HEK293 (cell line): ENCODE measurements around the gene SIGLEC10.
A peak's percentile ranks its signal among the peaks of the same experiment; 100 is the strongest.

Source experiments
- CTCF ChIA-PET: fragments of 350-600 bp; formaldehyde crosslinking; extraction: SDS; loops from one replicate; lab custom pipeline; 2021; ENCODE audit warnings: antibody characterized with exemption; lab: Yijun Ruan, JAX
- POLR2A ChIA-PET: fragments of 300-600 bp; formaldehyde crosslinking; extraction: SDS; loops from one replicate; lab custom pipeline; 2020; ENCODE audit warnings: antibody characterized with exemption, inconsistent platforms; lab: Yijun Ruan, JAX
- H3K27ac ChIP-seq: fragments of 200-500 bp; sonication (Bioruptor generic); 2 replicates; pipeline ENCODE4 v1.5.1; 2014; ENCODE audit warnings: low read depth, low read length, control low read depth, inconsistent platforms; ENCODE audit errors: extremely low read depth
- H3K36me3 ChIP-seq, 2 experiments: fragments of 200-500 bp in 1 of 2; sonication (Bioruptor generic) in 1 of 2; 1 replicate in 1 of 2; 2 replicates in 1 of 2; pipeline ENCODE4 v1.5.1; 2014 to 2017; ENCODE audit warnings: inconsistent platforms in 2 of 2, low read length in 2 of 2; ENCODE audit not compliant: control insufficient read depth in 2 of 2, insufficient read depth in 1 of 2
- H3K4me1 ChIP-seq: fragments of 200-500 bp; sonication (Bioruptor generic); 2 replicates; pipeline ENCODE4 v1.5.1; 2014; ENCODE audit warnings: mild to moderate bottlenecking, low read length, inconsistent platforms; ENCODE audit not compliant: control insufficient read depth, insufficient read depth
- H3K4me3 ChIP-seq: 2 replicates; pipeline ENCODE4 v1.5.1; 2011; ENCODE audit warnings: low read depth, mild to moderate bottlenecking, control low read depth, low read length, moderate library complexity
- H3K9me3 ChIP-seq: fragments of 200-500 bp; sonication (Bioruptor generic); 2 replicates; pipeline ENCODE4 v1.5.1; 2014; ENCODE audit warnings: low read depth, low read length, inconsistent platforms; ENCODE audit not compliant: control insufficient read depth, insufficient read depth
- FEZF1 ChIP-seq: fragments of 450-650 bp; formaldehyde crosslinking; IDR thresholded peaks from 2 replicates; pipeline ENCODE4 v1.5.1; 2016; ENCODE audit warnings: missing biosample characterization, missing genetic modification characterization
- HOXD13 ChIP-seq: sonication (generic); formaldehyde crosslinking; IDR thresholded peaks from 2 replicates; pipeline ENCODE4 v1.8.0; 2022; ENCODE audit warnings: missing genetic modification reagents, borderline replicate concordance
- IKZF3 ChIP-seq: fragments of 450-650 bp; IDR thresholded peaks from 2 replicates; pipeline ENCODE4 v1.5.0; 2018; ENCODE audit warnings: missing biosample characterization, mild to moderate bottlenecking, missing genetic modification characterization, moderate library complexity
- KLF7 ChIP-seq: fragments of 450-650 bp; formaldehyde crosslinking; IDR thresholded peaks from 2 replicates; pipeline ENCODE4 v1.5.1; 2016; ENCODE audit warnings: missing biosample characterization, missing genetic modification characterization, borderline replicate concordance
- MEIS1 ChIP-seq: sonication (generic); formaldehyde crosslinking; IDR thresholded peaks from 2 replicates; pipeline ENCODE4 v1.8.1; 2022; ENCODE audit warnings: missing genetic modification reagents, mild to moderate bottlenecking, borderline replicate concordance
- PBX3 ChIP-seq: sonication (generic); formaldehyde crosslinking; IDR thresholded peaks from 2 replicates; pipeline ENCODE4 v1.8.1; 2022; ENCODE audit warnings: mild to moderate bottlenecking, moderate library complexity, missing genetic modification reagents
- SP3 ChIP-seq: fragments of 450-650 bp; formaldehyde crosslinking; IDR thresholded peaks from 2 replicates; pipeline ENCODE4 v1.5.1; 2016; ENCODE audit warnings: missing biosample characterization, missing genetic modification characterization
- ZBTB11 ChIP-seq: fragments of 450-650 bp; formaldehyde crosslinking; conservative IDR thresholded peaks from 2 replicates; pipeline ENCODE4 v1.5.1; 2016; ENCODE audit warnings: low read depth, missing biosample characterization, missing genetic modification characterization
- ZBTB20 ChIP-seq: fragments of 450-650 bp; formaldehyde crosslinking; IDR thresholded peaks from 2 replicates; pipeline ENCODE4 v1.5.1; 2016; ENCODE audit warnings: missing biosample characterization, missing genetic modification characterization
- ZBTB49 ChIP-seq: fragments of 450-650 bp; formaldehyde crosslinking; IDR thresholded peaks from 2 replicates; pipeline ENCODE4 v1.5.1; 2016; ENCODE audit warnings: missing biosample characterization, missing genetic modification characterization, low read depth
- ZFP37 ChIP-seq: fragments of 450-650 bp; formaldehyde crosslinking; IDR thresholded peaks from 2 replicates; pipeline ENCODE4 v1.5.1; 2016; ENCODE audit warnings: missing biosample characterization, missing genetic modification characterization
- ZNF433 ChIP-seq: fragments of 450-650 bp; formaldehyde crosslinking; IDR thresholded peaks from 2 replicates; pipeline ENCODE4 v1.5.1; 2016; ENCODE audit warnings: missing biosample characterization, missing genetic modification characterization, low read depth
- ZNF513 ChIP-seq: fragments of 450-650 bp; IDR thresholded peaks from 2 replicates; pipeline ENCODE4 v1.5.1; 2018; ENCODE audit warnings: missing biosample characterization, missing genetic modification characterization
- ZNF521 ChIP-seq: fragments of 450-650 bp; formaldehyde crosslinking; IDR thresholded peaks from 2 replicates; pipeline ENCODE4 v1.5.1; 2017; ENCODE audit warnings: missing biosample characterization, mild to moderate bottlenecking, missing genetic modification characterization
- ZNF624 ChIP-seq: fragments of 450-650 bp; formaldehyde crosslinking; IDR thresholded peaks from 2 replicates; pipeline ENCODE4 v1.5.1; 2017; ENCODE audit warnings: missing biosample characterization, missing genetic modification characterization
- ZNF639 ChIP-seq: fragments of 450-650 bp; formaldehyde crosslinking; IDR thresholded peaks from 2 replicates; pipeline ENCODE4 v1.5.1; 2016; ENCODE audit warnings: missing biosample characterization, missing genetic modification characterization
- ZNF654 ChIP-seq: fragments of 450-650 bp; formaldehyde crosslinking; IDR thresholded peaks from 2 replicates; pipeline ENCODE4 v1.5.1; 2016; ENCODE audit warnings: low read depth, missing biosample characterization, missing genetic modification characterization
- ZNF692 ChIP-seq: fragments of 450-650 bp; formaldehyde crosslinking; IDR thresholded peaks from 2 replicates; pipeline ENCODE4 v1.5.1; 2016; ENCODE audit warnings: missing biosample characterization, missing genetic modification characterization

The SIGLEC10 gene

GRCh38 chr19:51427201-51427600 is 9.8 kb upstream of the SIGLEC10 start:
- Histone ChIP-seq H3K4me3 (no peak overlapping the region), H3K9me3 (no peaks in the 10 kb centered on the region), H3K27ac (no peak overlapping the region), H3K36me3 (no peaks in the 10 kb centered on the region), H3K4me1 (no peaks in the 10 kb centered on the region)
- POLR2A ChIA-PET, result no interaction called here
- CTCF ChIA-PET, result interaction anchor here (0.6 to 0.9 kb wide), 2 partner anchors 10 to 34 kb away, joined by 3 to 4 read pairs; no protein-coding TSS in a partner anchor
- TF ChIP-seq ZFP37 (tag by site-specific recombination), result no peak
- TF ChIP-seq ZNF433 (tag by site-specific recombination), result no peak
- TF ChIP-seq ZNF624 (tag by site-specific recombination), result no peak
- no peak for TF ChIP-seq ZBTB11

GRCh38 chr19:51422053-51422448 is 4.6 kb upstream of the SIGLEC10 start:
- H3K4me3 ChIP-seq, result no peak overlapping the region
- ChIA-PET POLR2A (interaction anchor here (0.5 to 1.0 kb wide), 2 partner anchors 28 to 149 kb away, joined by 4 to 5 read pairs; partner anchors contain the start of gene ZNF175), CTCF (interaction anchor here (0.5 to 2.6 kb wide), 42 partner anchors 9 to 1690 kb away, joined by 3 to 12 read pairs (median 4); partner anchors contain the start of gene ZNF615)
- no peak overlapping the region for H3K27ac ChIP-seq
- no peaks in the 10 kb centered on the region for H3K9me3 ChIP-seq
- H3K4me1 ChIP-seq, result no peaks in the 10 kb centered on the region
- no peaks in the 10 kb centered on the region for H3K36me3 ChIP-seq
- TF ChIP-seq HOXD13 (CRISPR knock-in tag) (peak; percentile 85), ZNF521 (tag by site-specific recombination) (no peak), KLF7 (no peak), IKZF3 (tag by site-specific recombination) (0 out of 2 replicates have a peak, but pooled peaks have one; percentile 30), ZNF639 (tag by site-specific recombination) (no peak), ZBTB11 (no peak), ZNF654 (tag by site-specific recombination) (peak; percentile 23; the same call in 1 of the 2 replicates), ZBTB20 (tag by site-specific recombination) (no peak), PBX3 (CRISPR knock-in tag) (peak; percentile 96), ZNF692 (tag by site-specific recombination) (peak; percentile 74), ZNF513 (tag by site-specific recombination) (no peak), SP3 (tag by site-specific recombination) (peak; percentile 14; the same call in 1 of the 2 replicates), MEIS1 (CRISPR knock-in tag) (0 out of 2 replicates have a peak, but pooled peaks have one; percentile 74), ZBTB49 (tag by site-specific recombination) (no peak), FEZF1 (no peak)
